Activated T-cell treated with anti-CD3 and anti-CD28 coated beads, Interleukin-2, amount 50 U/mL, for 4 hours (primary cell): ENCODE measurements around the gene NFIC. TPM values are rescaled to one million over a fixed set of nuclear protein-coding genes. Genes with fewer than 3 reads are reported as not detected.
"Not testable (repeated sequence)": the region's sequence is repeated elsewhere in the genome, so short reads cannot be mapped to it uniquely, and the experiment has no call there.

Source experiments
- ATAC-seq, 2 donors: fragments of 200-7000 bp; cut with Tn5 transposase; one replicate each; pipeline ENCODE4 v1.10.0; 2021
- DNase-seq: peaks from one replicate; pipeline ENCODE4 v3.0.0-alpha.2; 2020
- H3K27me3 Mint-ChIP-seq: one replicate; pipeline ENCODE4 v1.8.0; 2021; ENCODE audit warnings: low read depth, mixed read lengths
- H3K36me3 Mint-ChIP-seq: one replicate; pipeline ENCODE4 v1.8.0; 2022; ENCODE audit warnings: mixed read lengths; ENCODE audit not compliant: insufficient read depth
- H3K4me1 Mint-ChIP-seq: one replicate; pipeline ENCODE4 v1.8.0; 2021; ENCODE audit warnings: low read depth, mixed read lengths
- H3K4me3 Mint-ChIP-seq: one replicate; pipeline ENCODE4 v1.8.0; 2021; ENCODE audit warnings: mild to moderate bottlenecking, moderate library complexity, mixed read lengths
- H3K9me3 Mint-ChIP-seq: one replicate; pipeline ENCODE4 v1.8.0; 2021; ENCODE audit warnings: mixed read lengths
- total RNA-seq, 3 donors: library from RNA; stranded (reverse); gene quantifications; one replicate each; pipeline ENCODE4 v1.2.1, GENCODE V29; 2021

The NFIC gene
- total RNA-seq, 3 donors from 2014 or later, result 26.0 to 33.6 (median 30.3) TPM

DNA sequence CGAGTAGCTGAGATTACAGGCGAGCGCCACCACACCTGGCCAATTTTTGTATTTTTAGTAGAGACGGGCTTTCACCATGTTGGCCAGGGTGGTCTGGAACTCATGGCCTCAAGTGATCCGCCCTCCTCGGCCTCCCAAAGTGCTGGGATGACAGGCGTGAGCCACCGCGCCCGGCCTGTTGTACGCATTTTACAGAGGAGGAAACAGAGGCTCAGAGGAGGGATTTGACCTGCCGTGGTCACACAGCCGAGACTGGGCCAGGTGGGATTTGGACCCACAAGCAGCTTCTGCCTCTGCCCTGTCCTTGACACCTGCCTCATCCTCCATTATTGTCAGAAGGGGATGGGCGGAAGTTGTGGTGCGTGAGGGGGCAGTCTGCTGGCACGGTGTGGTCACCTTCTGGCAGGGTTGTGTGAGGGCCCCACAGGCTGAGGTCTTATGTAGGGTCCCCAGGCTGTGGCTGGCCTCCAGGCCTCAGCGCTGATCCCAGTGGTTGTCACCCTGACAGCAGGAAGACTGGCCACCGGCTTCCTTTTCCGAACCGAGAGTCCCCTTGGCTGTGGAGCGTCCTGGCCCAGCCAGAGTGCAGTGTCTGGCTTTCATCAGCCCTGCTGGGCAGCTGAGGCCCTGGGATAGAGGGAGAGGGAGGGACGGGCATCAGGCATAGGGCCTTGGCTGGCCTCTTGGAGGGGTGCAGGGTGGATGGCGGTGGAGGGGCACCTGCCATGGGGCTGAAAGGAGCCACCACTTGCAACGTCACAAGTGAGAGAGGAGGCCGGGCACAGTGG, 20.3 kb downstream of the NFIC start:
- H3K27me3 Mint-ChIP-seq, result no peaks in the 10 kb centered on the region
- DNase-seq (no peak), ATAC-seq (no peak)
- H3K36me3 Mint-ChIP-seq, result peaks cover 6% of the 10 kb centered on the region
- no peaks in the 10 kb centered on the region for H3K9me3 Mint-ChIP-seq
- H3K4me3 Mint-ChIP-seq, result no peak overlapping the region
- H3K4me1 Mint-ChIP-seq, result peaks cover 17% of the 10 kb centered on the region

DNA sequence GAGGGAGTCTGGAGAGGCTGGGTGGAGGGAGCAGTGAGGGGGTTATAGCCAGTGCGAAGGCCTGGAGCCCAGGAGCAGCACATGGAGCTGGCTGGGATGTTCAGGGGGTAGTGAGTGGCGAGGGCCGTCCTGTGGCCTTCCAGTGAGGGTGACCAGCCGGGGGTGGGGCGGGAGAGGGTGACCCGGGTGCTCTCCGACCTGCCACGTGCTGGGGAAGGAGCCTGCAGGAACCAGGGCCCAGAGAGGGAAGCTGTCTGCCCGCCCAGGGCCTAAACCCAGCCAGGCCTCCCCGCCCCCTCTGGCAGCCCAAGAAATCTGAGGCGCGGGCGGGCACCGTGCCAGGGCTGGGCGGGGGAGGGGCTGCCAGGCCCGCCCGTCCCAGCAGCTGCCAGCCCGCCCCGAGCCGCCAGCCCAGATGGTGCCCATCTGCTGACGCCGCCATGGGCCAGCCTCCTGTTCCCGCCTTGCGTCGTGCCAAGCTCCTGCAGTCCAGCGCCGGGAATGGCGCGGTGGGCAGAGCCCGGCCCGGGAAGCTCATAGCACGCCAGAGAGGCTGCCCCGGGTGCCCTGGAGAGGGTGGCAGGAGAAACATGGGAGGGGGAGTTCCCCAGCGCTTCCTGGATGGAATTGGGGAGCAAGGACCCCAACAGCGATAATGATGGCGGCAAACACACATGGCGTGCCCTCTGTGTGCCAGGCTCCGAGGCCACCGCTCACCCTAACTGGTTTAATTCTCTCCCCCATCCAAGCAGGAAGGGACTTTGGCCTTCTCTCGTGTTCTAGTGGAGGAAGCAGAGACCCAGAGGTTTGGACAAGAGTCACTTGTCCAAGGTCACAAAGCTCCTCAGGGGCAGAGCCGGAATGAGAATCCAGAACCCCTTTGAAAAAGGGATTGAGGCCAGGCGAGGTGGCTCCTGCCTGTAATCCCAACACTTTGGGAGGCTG, 21.5 kb downstream of the NFIC start:
- ATAC-seq (no peak), DNase-seq (no peak)
- no peaks in the 10 kb centered on the region for H3K36me3 Mint-ChIP-seq
- no peaks in the 10 kb centered on the region for H3K9me3 Mint-ChIP-seq
- peaks cover 11% of the 10 kb centered on the region for H3K4me1 Mint-ChIP-seq
- no peaks in the 10 kb centered on the region for H3K27me3 Mint-ChIP-seq
- no peak overlapping the region for H3K4me3 Mint-ChIP-seq

DNA sequence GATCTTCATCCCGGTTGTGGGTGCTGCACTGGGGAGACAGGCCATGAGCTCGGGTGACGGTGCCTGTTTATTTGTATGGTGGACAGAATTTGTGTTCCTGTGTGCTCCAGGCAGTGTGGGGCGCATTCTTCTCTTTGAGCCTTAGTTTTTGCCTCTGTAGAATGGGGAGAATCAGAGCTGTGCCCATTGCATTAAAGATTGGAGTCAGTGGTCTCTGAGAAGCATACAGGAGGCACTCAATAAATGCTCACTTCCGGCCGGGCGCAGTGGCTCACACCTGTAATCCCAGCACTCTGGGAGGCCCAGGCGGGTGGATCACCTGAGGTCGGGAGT, 23.0 kb downstream of the NFIC start:
- Mint-ChIP-seq H3K4me3 (no peak overlapping the region), H3K4me1 (peaks cover 9% of the 10 kb centered on the region)
- ATAC-seq, result no peak

DNA sequence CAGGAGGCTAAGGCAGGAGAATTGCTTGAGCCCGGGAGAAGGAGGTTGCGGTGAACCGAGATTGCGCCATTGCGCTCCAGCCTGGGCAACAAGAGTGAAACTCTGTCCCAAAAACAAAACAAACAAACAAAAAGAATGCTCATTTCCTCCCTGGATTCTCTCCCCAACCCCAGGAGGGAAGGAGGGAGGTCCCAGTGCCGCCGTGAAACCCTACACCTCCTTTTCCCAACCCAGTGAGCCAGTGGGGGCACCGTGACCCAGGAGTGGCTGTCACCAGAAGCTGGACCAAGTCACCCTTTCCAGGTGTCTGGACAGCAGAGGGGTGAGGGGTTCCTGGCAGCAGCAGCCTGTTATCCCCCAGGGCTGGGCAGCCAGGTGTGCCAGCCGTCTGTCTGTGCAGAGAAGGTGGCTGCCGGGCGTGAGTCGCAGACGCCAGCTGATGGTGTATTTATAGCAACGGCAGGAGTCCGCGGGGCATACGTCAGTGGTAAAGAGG, 23.5 kb downstream of the NFIC start:
- H3K27me3 Mint-ChIP-seq, result no peaks in the 10 kb centered on the region
- H3K9me3 Mint-ChIP-seq, result no peaks in the 10 kb centered on the region
- DNase-seq, result no peak
- H3K4me3 Mint-ChIP-seq, result no peak overlapping the region
- peaks cover 6% of the 10 kb centered on the region for H3K4me1 Mint-ChIP-seq
- no peaks in the 10 kb centered on the region for H3K36me3 Mint-ChIP-seq
- no peak for ATAC-seq

More for the DNA sequence above, 23.0 kb downstream of the NFIC start:
- H3K36me3 Mint-ChIP-seq, result no peaks in the 10 kb centered on the region
- DNase-seq, result no peak
- H3K27me3 Mint-ChIP-seq, result no peaks in the 10 kb centered on the region
- no peaks in the 10 kb centered on the region for H3K9me3 Mint-ChIP-seq

DNA sequence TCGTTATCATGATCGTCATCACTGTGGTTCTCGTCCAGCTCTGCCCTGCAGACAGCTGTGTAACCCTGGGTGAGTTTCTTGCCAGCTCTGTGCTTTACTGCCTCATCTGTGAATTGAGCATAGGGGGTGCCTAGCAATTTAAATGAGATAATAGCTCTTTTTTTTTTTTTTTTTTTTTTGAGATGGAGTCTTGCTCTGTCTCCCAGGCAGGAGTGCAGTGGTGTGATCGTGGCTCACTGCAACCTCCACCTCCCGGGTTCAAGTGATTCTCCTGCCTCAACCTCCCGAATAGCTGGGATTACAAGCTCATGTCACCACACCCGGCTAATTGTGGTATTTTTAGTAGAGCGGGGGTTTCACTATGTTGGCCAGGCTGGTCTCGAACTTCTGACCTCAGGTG, 25.5 kb downstream of the NFIC start:
- DNase-seq, ATAC-seq, H3K9me3 Mint-ChIP-seq, H3K4me3 Mint-ChIP-seq, H3K36me3 Mint-ChIP-seq, H3K27me3 Mint-ChIP-seq, H3K4me1 Mint-ChIP-seq: not testable (repeated sequence)

DNA sequence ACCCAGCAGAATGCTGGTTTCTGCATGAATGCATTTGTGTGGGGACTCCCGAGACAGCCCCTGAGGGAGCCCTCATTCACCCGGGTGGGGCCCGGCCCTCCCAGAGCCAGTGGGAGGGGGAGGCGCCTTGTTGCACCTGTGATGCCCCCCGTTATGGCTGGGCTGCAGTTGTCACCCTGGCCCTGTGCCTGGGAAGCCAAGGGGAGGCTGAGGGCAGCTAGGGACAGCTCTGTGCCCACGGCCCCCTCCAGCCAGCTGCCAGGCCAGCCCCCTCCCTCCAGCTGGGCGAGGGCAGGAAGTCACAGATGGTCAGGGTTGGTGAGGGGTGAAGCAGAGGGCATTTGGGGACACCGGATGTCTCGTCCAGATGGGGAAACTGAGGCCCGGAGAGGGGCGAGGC, 26.1 kb downstream of the NFIC start:
- Mint-ChIP-seq H3K4me1 (peaks cover 6% of the 10 kb centered on the region), H3K27me3 (no peaks in the 10 kb centered on the region), H3K9me3 (no peaks in the 10 kb centered on the region), H3K4me3 (no peak overlapping the region), H3K36me3 (no peaks in the 10 kb centered on the region)
- ATAC-seq, result no peak
- DNase-seq, result no peak

DNA sequence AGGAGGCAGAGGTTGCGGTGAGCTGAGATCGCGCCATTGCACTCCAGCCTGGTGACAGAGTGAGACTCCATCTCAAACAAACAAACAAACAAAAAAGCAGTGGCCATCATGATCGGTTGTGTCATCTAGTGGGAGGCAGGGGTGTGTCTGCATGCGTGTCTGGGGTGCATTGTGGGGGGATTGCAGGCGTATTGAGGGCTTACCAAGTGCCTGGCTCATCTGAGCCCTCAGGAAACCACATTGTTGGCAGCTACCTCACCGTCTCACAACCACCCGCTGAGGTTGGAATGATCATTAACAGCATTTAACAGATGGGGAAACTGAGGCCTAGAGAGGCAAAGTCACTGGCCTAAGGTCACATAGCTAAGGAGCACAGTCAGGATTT, 30.5 kb downstream of the NFIC start:
- Mint-ChIP-seq H3K9me3 (no peaks in the 10 kb centered on the region), H3K36me3 (no peaks in the 10 kb centered on the region), H3K4me1 (no peaks in the 10 kb centered on the region), H3K27me3 (no peaks in the 10 kb centered on the region), H3K4me3 (no peak overlapping the region)
- DNase-seq (no peak), ATAC-seq (no peak)

DNA sequence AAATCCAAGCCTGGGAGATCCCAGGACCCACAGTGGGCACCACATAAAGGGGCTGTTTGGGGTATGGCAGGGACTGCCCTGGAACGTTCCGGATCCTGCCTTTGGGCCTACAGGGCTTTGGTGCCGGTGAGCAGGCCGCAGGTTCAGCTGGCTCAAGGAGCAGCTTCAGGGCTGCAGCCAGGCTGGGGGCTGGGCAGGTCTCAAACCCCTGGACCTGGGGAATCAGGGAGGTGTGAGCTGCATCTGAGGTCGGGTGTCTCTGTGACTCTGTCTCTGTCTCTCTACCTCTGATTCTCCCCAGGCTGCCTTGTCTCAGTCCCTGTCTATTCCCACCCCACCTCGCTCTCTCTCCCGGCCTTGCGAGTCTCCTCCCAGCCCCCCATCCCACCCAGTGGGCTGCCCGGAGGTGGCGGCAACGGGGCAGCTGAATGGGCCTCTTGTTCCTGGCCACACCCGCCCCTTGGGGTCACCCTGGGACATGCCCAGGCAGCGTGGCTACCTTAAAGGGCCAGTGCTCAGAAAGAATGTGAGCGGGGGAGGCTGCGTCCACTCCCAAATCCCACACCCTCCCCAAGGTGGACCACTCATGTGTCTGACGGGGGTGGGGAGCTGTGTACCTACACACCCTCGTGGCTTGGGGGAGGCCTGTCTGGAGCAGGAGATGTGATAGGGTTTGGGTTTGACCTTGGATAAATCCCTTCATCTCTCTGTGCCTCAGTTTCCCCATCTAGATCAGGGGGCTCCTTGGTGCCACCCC, 31.1 kb downstream of the NFIC start:
- no peaks in the 10 kb centered on the region for H3K9me3 Mint-ChIP-seq
- no peaks in the 10 kb centered on the region for H3K4me1 Mint-ChIP-seq
- no peaks in the 10 kb centered on the region for H3K27me3 Mint-ChIP-seq
- DNase-seq (no peak), ATAC-seq (no peak)
- no peak overlapping the region for H3K4me3 Mint-ChIP-seq
- H3K36me3 Mint-ChIP-seq, result peaks cover 4% of the 10 kb centered on the region

DNA sequence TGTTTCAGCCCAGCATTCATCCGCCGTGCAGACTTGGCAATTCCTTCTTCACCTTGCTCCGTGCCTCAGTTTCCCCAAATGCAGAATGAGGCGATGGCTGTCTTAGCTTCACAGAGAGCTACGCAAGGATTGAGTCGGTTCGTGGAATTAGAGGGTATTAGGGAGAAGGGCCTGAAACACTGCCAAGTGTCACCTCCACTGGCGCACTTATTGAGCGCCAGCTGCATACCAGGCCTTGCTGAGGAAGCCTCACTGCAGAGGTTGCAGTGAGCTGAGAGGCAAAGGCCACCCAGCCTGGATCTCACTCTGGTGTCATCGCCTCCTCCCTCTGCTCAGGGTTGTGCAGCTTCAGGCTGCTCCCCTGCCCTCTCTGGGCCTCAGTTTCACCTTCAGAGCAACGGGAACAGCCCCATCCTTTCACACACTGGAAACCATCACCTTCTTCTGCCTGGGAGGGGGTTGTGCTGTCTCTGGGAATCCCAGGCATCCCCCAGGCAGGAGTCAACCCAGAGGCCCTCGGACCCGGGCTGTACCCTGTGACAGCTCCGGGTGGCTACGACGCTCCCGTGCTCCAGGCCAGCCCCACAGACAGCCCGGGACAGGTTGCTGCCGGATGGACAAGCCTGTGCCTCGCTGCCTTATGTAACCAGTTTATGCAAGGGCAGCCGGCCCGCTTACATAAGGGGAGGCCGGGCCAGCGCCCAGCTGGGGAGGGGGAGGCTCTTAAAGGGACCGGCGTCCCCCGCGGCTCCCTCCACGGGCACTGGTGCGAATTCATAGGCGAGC, 31.9 kb downstream of the NFIC start:
- no peak for ATAC-seq
- no peaks in the 10 kb centered on the region for H3K27me3 Mint-ChIP-seq
- no peak overlapping the region for H3K4me3 Mint-ChIP-seq
- no peaks in the 10 kb centered on the region for H3K4me1 Mint-ChIP-seq
- peaks cover 4% of the 10 kb centered on the region for H3K36me3 Mint-ChIP-seq
- no peak for DNase-seq
- no peaks in the 10 kb centered on the region for H3K9me3 Mint-ChIP-seq

DNA sequence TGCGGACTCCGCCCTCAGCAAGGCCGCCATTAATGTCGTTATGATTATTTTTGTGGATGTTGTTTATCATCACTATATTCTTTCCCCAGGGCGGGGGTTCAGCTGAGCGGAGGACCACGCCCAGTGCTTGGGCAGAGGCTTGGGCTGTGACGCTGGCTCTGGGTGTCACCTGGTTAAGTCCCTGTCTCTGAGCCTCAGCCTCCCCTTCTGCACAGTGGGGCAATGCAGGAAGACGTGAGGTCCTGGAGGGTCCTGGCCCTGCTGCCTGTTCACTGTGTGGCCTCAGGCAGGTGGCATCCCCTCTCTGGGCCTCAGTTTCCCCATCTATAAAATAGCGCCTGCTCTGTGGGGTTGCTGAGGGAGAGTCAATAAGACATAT, 32.5 kb downstream of the NFIC start:
- no peaks in the 10 kb centered on the region for H3K4me1 Mint-ChIP-seq
- no peak overlapping the region for H3K4me3 Mint-ChIP-seq
- no peaks in the 10 kb centered on the region for H3K27me3 Mint-ChIP-seq
- no peak for ATAC-seq
- no peaks in the 10 kb centered on the region for H3K9me3 Mint-ChIP-seq
- no peak for DNase-seq
- H3K36me3 Mint-ChIP-seq, result peaks cover 4% of the 10 kb centered on the region

DNA sequence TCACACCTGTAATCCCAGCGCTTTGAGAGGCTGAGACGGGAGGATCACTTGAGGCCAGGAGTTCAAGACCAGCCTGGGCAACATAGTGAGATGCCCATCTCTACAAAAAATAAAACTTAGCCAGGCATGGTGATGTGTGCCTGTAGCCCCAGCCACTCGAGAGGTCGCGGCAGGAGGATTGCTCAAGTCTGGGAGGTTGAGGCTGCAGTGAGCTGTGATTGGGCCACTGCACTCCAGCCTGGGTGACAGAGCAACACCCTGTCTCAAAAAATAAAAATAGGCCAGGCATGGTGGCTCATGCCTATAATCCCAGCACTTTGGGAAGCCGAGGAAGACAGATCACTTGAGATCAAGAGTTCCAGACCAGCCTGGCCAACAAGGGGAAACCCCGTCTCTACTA, 32.9 kb downstream of the NFIC start:
- H3K27me3 Mint-ChIP-seq, result not testable (repeated sequence)

DNA sequence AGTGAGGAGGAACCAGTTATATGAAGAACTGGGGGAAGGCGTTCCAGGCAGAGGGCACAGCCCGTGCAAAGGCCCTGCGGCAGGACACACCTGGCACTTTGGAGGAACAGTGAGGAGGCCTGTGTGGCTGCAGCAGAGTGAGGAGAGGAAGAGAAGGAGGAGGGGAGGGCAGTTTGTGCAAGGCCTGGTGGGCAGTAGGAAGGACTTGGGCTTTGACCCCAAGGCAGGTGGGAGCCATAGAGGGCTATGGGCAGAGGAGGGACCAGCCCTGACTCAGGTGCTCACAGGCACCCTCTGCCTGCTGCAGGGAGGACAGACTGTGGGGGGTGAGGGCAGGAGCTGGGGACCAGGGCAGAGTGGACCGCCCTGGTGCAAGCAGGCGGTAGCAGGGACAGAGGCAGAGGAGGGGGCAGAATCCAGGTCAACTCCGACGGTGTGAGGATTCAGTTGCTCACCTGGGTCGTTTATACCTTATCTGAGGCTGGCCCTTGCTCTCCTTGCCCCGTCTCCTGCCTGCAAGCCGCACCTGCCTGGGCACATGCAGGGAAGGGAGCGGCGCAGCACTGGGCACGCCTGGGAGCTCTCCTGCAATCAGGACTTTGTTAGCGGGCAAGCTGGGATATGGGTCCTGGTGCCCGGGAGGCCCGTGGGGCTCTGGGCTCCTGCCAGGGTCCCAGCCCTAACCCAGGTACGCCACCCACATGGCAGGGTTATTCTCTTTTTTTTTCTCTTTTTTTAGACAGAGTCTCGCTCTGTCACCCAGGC, 34.8 kb downstream of the NFIC start:
- no peak for ATAC-seq
- H3K36me3 Mint-ChIP-seq, result peaks cover 4% of the 10 kb centered on the region

More for the DNA sequence above, 32.9 kb downstream of the NFIC start:
- H3K9me3 Mint-ChIP-seq, H3K4me3 Mint-ChIP-seq, ATAC-seq, H3K4me1 Mint-ChIP-seq, DNase-seq, H3K36me3 Mint-ChIP-seq: not testable (repeated sequence)

More for the DNA sequence above, 34.8 kb downstream of the NFIC start:
- Mint-ChIP-seq H3K4me3 (no peak overlapping the region), H3K4me1 (no peaks in the 10 kb centered on the region), H3K27me3 (no peaks in the 10 kb centered on the region), H3K9me3 (no peaks in the 10 kb centered on the region)
- DNase-seq, result no peak
